HG03280 (cell line): ENCODE measurements around the gene LGALS9C.
A peak's percentile ranks its signal among the peaks of the same experiment; 100 is the strongest.
"Not testable (repeated sequence)": the region's sequence is repeated elsewhere in the genome, so short reads cannot be mapped to it uniquely, and the experiment has no call there.

Experiments
- ATAC-seq: cut with Tn5 transposase; IDR thresholded peaks from one replicate; pipeline ENCODE4 v1.9.1; 2021; ENCODE audit warnings: mild to moderate bottlenecking, moderate library complexity; ENCODE audit not compliant: unreplicated experiment

Gene LGALS9C

GRCh38 chr17:18478362-18478761 lies 1.8 kb downstream of the LGALS9C start:
- ATAC-seq = not testable (repeated sequence)

DNA sequence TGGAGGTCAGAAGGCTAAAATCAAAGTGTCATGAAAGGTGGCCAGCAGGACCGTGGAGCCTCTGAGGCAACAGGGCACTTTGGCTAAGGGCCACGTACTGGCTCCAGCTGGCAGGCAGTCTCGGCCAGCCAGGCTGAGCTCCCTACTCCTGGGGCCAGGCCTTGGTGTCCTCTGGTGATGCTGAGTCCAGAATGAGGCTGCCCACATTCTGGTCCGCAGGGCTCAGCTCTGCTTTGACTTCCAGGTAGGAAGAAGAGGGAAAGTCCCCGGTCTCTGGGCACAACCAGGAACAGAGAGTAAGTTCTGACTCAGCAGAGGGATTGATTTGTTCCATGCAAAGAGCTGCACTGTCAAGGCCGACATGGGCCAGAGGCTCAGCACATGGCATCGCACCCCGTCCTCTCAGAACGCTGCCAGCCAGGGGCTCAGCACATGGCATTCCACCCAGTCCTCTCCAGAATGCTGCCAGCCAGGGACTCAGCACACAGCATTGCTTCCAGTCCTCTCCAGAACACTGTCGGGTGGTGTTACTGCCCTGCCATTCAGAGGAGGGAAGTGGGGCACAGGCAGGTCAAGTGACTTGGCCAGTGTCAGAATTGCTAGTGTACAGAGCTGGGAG lies 2.5 kb downstream of the LGALS9C start:
- ATAC-seq = not testable (repeated sequence)

DNA sequence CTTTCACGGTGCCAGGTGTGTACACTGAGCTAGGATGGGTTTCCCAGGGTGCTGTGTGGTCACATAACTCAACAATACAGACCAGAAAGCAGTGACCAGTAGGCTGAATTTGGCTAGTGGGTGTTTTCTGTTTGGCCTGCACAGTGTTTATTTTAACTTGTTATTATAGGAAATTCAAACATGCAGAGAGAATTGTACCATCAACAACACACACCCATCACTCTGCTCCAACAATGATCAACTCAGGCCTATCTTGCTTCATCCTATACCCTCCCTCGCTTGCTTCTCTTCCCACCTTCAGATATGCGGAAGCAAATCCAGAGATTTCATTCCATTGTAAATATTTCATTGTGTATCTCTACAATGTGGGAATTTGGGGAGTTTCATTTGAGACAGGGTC lies 5.2 kb downstream of the LGALS9C start:
- not testable (repeated sequence) for ATAC-seq

- ATAC-seq = not testable (repeated sequence)
Measured at GRCh38 chr17:18485936-18486464, 9.4 kb downstream of the LGALS9C start.

GRCh38 chr17:18487633-18488032 lies 11.0 kb downstream of the LGALS9C start:
- not testable (repeated sequence) for ATAC-seq

DNA sequence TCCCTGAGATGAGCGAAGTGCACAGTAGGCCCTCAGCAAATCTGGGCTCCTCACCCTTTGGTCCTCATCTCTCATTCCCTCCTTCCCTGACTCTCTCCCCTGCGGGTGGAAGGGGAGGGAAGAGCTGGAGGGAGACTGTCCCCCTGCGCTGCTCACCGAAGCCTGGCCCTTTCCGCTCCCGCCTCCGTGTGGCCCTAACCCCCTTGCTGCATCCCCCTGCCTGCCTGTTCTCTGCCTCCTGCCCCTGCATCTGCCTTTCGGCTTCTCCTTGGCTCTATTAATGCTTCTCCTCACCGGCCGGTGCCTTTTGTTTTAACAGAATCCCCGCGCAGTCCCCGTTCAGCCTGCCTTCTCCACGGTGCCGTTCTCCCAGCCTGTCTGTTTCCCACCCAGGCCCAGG lies 12.0 kb downstream of the LGALS9C start:
- not testable (repeated sequence) for ATAC-seq

- ATAC-seq = not testable (repeated sequence)
Measured at GRCh38 chr17:18490016-18490415, 13.4 kb downstream of the LGALS9C start.

DNA sequence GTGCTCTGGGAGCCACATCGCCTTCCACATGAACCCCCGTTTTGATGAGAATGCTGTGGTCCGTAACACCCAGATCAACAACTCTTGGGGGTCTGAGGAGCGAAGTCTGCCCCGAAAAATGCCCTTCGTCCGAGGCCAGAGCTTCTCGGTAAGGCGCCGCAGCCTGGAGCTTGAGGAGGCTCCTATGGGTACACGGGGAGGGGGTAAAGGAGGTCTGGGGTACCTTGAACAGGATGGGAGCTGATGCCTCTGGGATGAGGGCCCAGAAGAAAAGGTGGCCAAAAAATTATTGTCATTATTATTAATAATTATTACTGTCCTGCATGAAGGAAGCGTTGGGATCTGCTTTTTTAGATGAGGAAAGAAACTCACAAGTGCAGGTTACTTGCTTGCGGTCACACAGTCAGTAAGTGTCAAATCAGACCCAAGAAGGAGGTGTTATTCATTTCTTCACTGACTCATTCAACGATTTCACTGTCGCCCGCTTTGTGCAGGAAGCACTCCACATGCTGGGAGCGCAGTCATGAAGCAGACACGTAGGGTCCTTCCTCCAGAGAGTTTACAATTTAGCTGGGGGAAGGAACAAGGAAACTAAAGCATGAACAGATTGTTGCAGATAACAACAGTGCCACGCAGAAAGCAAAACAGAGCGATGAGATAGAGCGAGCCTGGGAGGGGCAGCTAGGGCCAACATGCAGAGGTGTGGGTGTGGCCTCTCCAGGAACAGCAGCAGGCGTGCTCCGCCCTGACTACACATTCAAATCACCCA lies 16.3 kb downstream of the LGALS9C start:
- ATAC-seq = peak; percentile 55

DNA sequence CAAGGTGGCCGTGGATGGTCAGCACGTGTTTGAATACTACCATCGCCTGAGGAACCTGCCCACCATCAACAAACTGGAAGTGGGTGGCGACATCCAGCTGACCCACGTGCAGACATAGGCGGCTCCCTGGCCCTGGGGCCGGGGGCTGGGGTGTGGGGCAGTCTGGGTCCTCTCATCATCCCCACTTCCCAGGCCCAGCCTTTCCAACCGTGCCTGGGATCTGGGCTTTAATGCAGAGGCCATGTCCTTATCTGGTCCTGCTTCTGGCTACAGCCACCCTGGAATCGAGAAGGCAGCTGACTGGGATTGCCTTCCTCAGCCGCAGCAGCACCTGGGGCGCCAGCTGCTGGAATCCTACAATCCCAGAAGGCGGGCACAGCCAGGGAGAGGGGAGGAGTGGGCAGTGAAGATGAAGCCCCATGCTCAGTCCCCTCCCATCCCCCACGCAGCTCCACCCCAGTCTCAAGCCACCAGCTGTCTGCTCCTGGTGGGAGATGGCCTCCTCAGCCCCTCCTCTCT lies 17.7 kb downstream of the LGALS9C start:
- not testable (repeated sequence) for ATAC-seq

DNA sequence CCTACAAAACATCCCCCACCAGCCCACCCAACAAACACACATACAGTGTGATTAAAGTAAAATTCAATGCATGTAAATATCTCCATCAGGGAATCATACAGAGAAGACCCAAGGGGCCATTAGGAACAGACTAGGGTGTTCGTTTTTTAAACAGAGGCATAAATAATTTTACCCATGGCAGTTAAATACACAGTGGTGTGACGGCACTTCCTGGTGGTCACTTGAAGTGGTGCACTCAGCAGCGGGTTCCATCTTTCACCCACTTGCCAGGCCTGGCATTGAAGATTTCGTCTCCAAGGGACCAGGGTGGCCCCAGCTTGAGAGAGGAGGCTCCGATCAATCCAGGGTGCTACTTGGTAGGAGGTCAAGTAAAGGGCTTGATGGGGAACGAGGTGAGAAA lies 20.5 kb downstream of the LGALS9C start:
- not testable (repeated sequence) for ATAC-seq

DNA sequence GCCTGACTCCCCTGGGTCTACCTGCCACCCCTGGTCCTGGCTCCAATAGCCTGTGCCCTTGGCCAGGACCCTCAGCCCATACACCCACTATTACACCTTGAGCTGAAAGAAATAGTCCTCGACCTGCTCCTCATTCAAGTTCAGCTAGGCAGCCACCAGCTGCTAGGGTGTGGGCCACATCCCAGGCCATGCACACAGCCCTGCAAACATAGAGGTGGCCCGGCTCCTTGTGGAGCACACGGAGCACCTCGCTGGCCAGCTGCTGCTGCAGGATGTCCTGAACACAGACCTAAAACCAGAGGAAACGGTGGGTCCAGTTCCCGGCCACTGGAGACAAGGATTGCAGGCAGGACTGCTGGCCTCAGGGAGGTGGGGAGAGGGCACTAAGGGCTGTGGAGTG lies 22.5 kb downstream of the LGALS9C start:
- ATAC-seq = not testable (repeated sequence)

GRCh38 chr17:18499756-18500155 lies 23.2 kb downstream of the LGALS9C start:
- ATAC-seq = not testable (repeated sequence)

DNA sequence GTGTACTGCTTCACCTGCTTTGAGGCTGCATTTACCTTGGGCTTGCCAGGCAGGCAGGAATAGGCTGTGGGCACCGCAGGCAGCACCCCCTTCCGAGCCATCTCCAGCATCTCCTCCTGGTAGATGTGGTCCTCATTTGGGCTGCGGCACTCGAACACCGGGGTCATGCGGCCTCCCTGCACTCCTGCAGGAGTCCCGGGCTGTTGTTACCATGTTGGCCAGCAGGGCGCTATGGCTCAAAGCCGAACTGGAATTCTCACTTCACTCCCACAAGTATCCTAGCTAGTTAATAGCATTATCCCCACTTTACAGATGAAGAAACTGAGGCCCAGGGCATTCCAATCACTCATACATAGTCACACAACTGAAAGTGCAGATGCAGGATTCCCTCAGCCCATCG lies 23.7 kb downstream of the LGALS9C start:
- not testable (repeated sequence) for ATAC-seq

GRCh38 chr17:18500816-18501215 lies 24.2 kb downstream of the LGALS9C start:
- ATAC-seq = not testable (repeated sequence)

DNA sequence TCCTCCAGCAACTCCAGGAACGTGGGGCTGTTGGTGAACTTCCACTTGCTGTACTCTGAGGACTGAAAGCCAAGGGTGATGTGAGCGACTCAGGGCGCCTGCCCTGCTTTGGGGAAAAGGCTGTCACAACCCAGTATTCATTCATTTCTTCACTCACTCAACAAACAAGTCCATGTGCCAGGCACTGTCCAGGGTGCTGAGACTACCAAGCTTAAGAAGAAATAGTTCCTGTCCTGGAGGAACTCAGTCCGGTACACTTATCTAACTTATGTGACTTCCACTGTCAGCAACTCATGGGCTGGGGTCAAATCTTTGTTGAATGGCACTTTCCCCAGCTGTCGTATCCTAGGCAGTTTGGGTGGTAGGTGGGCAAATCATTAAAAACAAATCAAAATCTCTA lies 26.6 kb downstream of the LGALS9C start:
- not testable (repeated sequence) for ATAC-seq

- ATAC-seq = not testable (repeated sequence)
Measured at GRCh38 chr17:18507729-18508128, 31.1 kb downstream of the LGALS9C start.

DNA sequence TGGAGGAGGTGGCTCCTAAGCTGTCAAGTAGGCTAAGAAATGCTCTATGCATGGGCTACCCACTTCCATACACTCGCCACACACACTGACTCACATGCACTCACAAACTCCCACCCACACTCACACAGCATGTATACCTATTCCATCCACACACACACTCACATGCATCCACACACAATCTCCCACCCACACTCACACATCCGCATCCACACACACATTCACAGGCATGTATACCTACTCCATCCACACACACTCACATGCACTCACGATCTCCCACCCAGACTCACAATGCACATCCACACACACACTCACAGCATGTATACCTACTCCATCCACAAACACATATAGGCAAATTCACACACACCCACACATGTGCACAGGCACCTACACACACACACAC lies 32.1 kb downstream of the LGALS9C start:
- not testable (repeated sequence) for ATAC-seq

DNA sequence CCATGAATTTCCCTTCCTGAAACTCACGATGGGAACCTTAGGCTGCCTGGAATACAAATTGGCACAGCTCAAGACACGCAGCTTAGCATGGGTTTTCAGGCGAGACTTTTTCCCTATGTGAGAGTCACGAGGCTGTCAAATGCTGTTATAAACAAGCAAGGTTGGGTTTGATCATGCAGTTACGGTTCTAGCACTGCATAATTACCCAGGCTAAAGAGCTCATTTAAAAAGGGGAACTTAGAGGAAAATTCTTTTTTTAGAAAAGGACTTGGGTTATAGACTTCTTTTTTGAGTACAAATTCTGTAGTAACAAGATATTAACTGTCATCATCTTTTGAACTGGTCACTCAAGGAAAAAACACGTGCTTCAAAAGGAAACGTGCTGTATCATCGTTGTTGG lies 44.5 kb downstream of the LGALS9C start:
- not testable (repeated sequence) for ATAC-seq

DNA sequence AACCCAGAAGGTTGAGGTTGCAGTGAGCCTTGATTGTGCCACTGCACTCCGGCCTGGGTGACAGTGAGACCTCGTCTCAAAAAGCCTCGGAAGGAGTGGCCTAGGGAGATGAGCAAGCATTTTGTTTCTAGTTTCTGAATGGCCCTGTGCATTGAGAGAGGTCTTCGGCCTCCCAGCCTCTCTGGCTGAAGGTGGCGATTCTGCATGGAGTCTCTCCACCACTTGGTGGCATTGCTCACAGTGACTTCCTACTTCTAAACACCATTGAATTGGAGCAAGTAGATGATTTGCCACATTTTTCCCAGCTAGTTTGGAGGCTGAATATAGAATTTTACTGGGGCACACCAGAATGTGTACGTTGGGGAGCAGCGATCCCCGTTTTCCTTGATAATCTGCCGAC lies 48.4 kb downstream of the LGALS9C start:
- not testable (repeated sequence) for ATAC-seq

- ATAC-seq = not testable (repeated sequence)
Measured at GRCh38 chr17:18526168-18526800, 49.7 kb downstream of the LGALS9C start.

DNA sequence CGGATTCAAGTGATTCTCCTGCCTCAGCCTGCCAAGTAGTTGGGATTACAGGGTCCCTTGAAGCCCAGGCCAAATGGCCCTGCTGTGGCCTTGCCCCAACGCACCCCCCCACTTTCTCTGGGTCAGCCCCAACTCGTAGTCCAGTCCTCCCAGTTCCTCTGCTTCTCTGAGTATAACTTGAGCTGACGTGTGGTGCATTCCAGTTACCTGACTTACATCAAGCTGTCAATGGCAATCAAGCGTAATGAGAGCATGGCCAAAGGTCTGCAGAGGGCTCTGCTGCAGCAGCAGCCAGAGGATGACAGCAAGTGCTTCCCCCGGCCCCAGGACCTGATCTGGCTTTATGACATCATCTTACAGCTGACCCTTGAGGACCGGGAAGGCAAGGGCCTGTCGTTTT lies 50.8 kb downstream of the LGALS9C start:
- not testable (repeated sequence) for ATAC-seq
